ENCODE measurements around the gene LAMB1. TPM values are rescaled to one million over a fixed set of nuclear protein-coding genes. Genes with fewer than 3 reads are reported as not detected.

LAMB1 gene
- total and polyA plus RNA-seq, 2 of the 13 experiments (the other 11 are each of a cell fraction or from before 2014, with no cell fraction given): 109 to 124 TPM

DNA sequence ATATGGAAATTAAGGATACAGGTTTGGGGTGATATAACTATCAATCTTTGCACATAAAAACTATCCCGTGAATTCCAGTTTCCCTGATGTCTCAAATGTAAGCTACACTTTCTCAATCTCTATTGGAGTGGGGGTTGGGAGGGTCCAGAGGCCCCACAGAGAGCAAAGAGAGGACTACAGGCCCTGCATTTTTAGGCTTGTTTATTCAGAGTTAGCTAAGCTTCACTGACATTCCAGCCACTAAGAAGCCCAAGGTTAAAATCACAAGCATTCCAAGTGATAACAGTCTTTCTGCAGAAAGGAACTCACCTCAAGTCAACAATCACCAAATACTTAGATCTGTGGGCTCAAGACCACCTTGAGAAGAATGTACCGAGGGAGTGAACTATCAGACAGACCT is 31.6 kb upstream of the LAMB1 start (continued):
- TF ChIP-seq ZNF441 (CRISPR knock-in tag; IDR thresholded peaks at IDR 0.05; ENCODE audit: borderline replicate concordance) (no peak), SOX13 (IDR thresholded peaks at IDR 0.05) (no peak), SOX13 (CRISPR knock-in tag; conservative IDR thresholded peaks at IDR 0.05 in 1 of 2, IDR thresholded peaks at IDR 0.05 in 1 of 2) (peak in 1 of 2 experiments; percentile 85; a peak in 2 of 4 replicates), ZNF839 (CRISPR knock-in tag; IDR thresholded peaks at IDR 0.05; ENCODE audit: borderline replicate concordance) (no peak), SMAD1 (CRISPR knock-in tag; IDR thresholded peaks at IDR 0.05; ENCODE audit: borderline replicate concordance, low read depth) (no peak), ZNF512B (CRISPR knock-in tag; IDR thresholded peaks at IDR 0.05; ENCODE audit: borderline replicate concordance) (no peak), KAT2B (IDR thresholded peaks at IDR 0.05; ENCODE audit: borderline replicate concordance, low read depth, low read length) (no peak), MIER3 (CRISPR knock-in tag; IDR thresholded peaks at IDR 0.05; ENCODE audit: borderline replicate concordance) (no peak; the same call in 1 of the 2 replicates), ZNF407 (CRISPR knock-in tag; IDR thresholded peaks at IDR 0.05; ENCODE audit: not compliant biosample characterization) (no peak)

Data from HepG2 (cell line).